ENCODE results near the gene ELP5. TPM values are rescaled to one million over a fixed set of nuclear protein-coding genes. Genes with fewer than 3 reads are reported as not detected.

ELP5 gene
- 27.5 TPM for total RNA-seq

GRCh38 chr17:7252176-7253043 lies at the start of gene ELP5:
TSS of gene ELP5 (plus strand) at chr17:7252215. CDS start at chr17:7252551, 336 bp downstream.
- peak; percentile 94 for DNase-seq

- DNase-seq: no peak
Measured at GRCh38 chr17:7203391-7203790, 48.6 kb upstream of the ELP5 start.

GRCh38 chr17:7204336-7204735 lies 47.7 kb upstream of the ELP5 start:
- DNase-seq: no peak

- DNase-seq: peak; percentile 92
Measured at GRCh38 chr17:7204828-7205461, 47.1 kb upstream of the ELP5 start.

- no peak for DNase-seq
Measured at GRCh38 chr17:7205561-7205960, 46.5 kb upstream of the ELP5 start.

GRCh38 chr17:7207120-7208001 lies 44.7 kb upstream of the ELP5 start:
- DNase-seq: no peak

GRCh38 chr17:7208027-7208571 lies 43.9 kb upstream of the ELP5 start:
- DNase-seq: no peak

GRCh38 chr17:7208754-7209460 lies 43.1 kb upstream of the ELP5 start:
- no peak for DNase-seq

GRCh38 chr17:7211491-7212273 lies 40.3 kb upstream of the ELP5 start:
- DNase-seq: no peak

- peak; percentile 91 for DNase-seq
Measured at GRCh38 chr17:7213895-7214299, 38.1 kb upstream of the ELP5 start.

- peak; percentile 95 for DNase-seq
Measured at GRCh38 chr17:7214300-7215135, 37.5 kb upstream of the ELP5 start.

- DNase-seq: peak; percentile 97
Measured at GRCh38 chr17:7215136-7215638, 36.8 kb upstream of the ELP5 start.

GRCh38 chr17:7215652-7216180 lies 36.3 kb upstream of the ELP5 start:
- peak; percentile 67 for DNase-seq

- no peak for DNase-seq
Measured at GRCh38 chr17:7216242-7217112, 35.5 kb upstream of the ELP5 start.

GRCh38 chr17:7217113-7217987 lies 34.7 kb upstream of the ELP5 start:
- DNase-seq: peak; percentile 87

- no peak for DNase-seq
Measured at GRCh38 chr17:7218166-7218565, 33.8 kb upstream of the ELP5 start.

- DNase-seq: no peak
Measured at GRCh38 chr17:7218758-7219157, 33.3 kb upstream of the ELP5 start.

All from skin of body (tissue), 2 donors.